PC-3 (cell line): ENCODE measurements around the gene FPR1. TPM values are rescaled to one million over a fixed set of nuclear protein-coding genes. Genes with fewer than 3 reads are reported as not detected.

Experiments used
- ATAC-seq: fragments of 200-7000 bp; cut with Tn5 transposase; 2 replicates; pipeline ENCODE4 v1.9.1; 2020; ENCODE audit warnings: mild to moderate bottlenecking, moderate library complexity
- BruUV-seq: library from RNA; stranded (reverse); fragments of 400-500 nt; replicated peaks from 2 replicates; lab custom pipeline; 2021; lab: Mats Ljungman, UMichigan
- CTCF ChIA-PET: fragments of 300-600 bp; sonication (Branson Sonifier 250); formaldehyde crosslinking; loops from one replicate; lab custom pipeline; 2022; ENCODE audit warnings: antibody characterized with exemption; lab: Charles Lee
- POLR2A ChIA-PET: fragments of 300-600 bp; sonication (Branson Sonifier 250); formaldehyde crosslinking; loops from one replicate; lab custom pipeline; 2022; ENCODE audit warnings: antibody characterized with exemption; ENCODE audit not compliant: unreplicated experiment; lab: Charles Lee
- DNase-seq: peaks from one replicate; pipeline ENCODE4 v3.0.0-alpha.2; 2015
- H2AFZ ChIP-seq: fragments of 300-600 bp; sonication (generic); 2 replicates; pipeline ENCODE4 v1.6.0; 2016; ENCODE audit warnings: antibody characterized with exemption, low read length
- H3F3A ChIP-seq: fragments of 300-600 bp; sonication (generic); one replicate; pipeline ENCODE4 v1.6.0; 2017; ENCODE audit warnings: antibody characterized with exemption, low read length, control low read depth, mild to moderate bottlenecking; ENCODE audit not compliant: unreplicated experiment
- H3K27ac ChIP-seq: fragments of 300-600 bp; sonication (generic); 2 replicates; pipeline ENCODE4 v1.5.1; 2016; ENCODE audit warnings: mild to moderate bottlenecking, low read length
- H3K27me3 ChIP-seq: fragments of 300-600 bp; sonication (generic); 2 replicates; pipeline ENCODE4 v1.6.1; 2016; ENCODE audit warnings: low read length, mixed read lengths
- H3K36me3 ChIP-seq: fragments of 300-600 bp; sonication (generic); 2 replicates; pipeline ENCODE4 v1.6.1; 2016; ENCODE audit warnings: low read depth, mixed run types, low read length, mixed read lengths
- H3K4me1 ChIP-seq: fragments of 300-600 bp; sonication (generic); 2 replicates; pipeline ENCODE4 v1.5.1; 2016; ENCODE audit warnings: low read length; ENCODE audit not compliant: insufficient read depth
- H3K4me2 ChIP-seq: fragments of 300-600 bp; sonication (generic); 2 replicates; pipeline ENCODE4 v1.6.0; 2016; ENCODE audit warnings: low read length
- H3K4me3 ChIP-seq: fragments of 300-600 bp; sonication (generic); 2 replicates; pipeline ENCODE4 v1.5.1; 2016; ENCODE audit warnings: mild to moderate bottlenecking, low read length, mixed read lengths
- H3K79me2 ChIP-seq: fragments of 300-600 bp; sonication (generic); 2 replicates; pipeline ENCODE4 v1.6.1; 2017; ENCODE audit warnings: low read length, mixed read lengths
- H3K9ac ChIP-seq: fragments of 300-600 bp; sonication (generic); 2 replicates; pipeline ENCODE4 v1.6.0; 2016; ENCODE audit warnings: mild to moderate bottlenecking, low read length
- H3K9me2 ChIP-seq: fragments of 300-600 bp; sonication (generic); replicated peaks from 2 replicates; pipeline ENCODE4 v1.6.1; 2016; ENCODE audit warnings: mixed run types, low read length, mixed read lengths
- H3K9me3 ChIP-seq: fragments of 300-600 bp; sonication (generic); 2 replicates; pipeline ENCODE4 v1.6.1; 2016; ENCODE audit warnings: low read length, mixed read lengths
- H4K20me1 ChIP-seq: fragments of 300-600 bp; sonication (generic); 2 replicates; pipeline ENCODE4 v1.6.1; 2016; ENCODE audit warnings: low read length, mixed read lengths
- EZH2 ChIP-seq: fragments of 300-600 bp; sonication (generic); IDR thresholded peaks from one replicate; pipeline ENCODE4 v1.6.1; 2017; ENCODE audit warnings: antibody characterized with exemption, mild to moderate bottlenecking, low read length; ENCODE audit not compliant: unreplicated experiment
- EZH2phosphoT487 ChIP-seq: fragments of 300-600 bp; sonication (generic); IDR thresholded peaks from 2 replicates; pipeline ENCODE4 v1.6.1; 2018; ENCODE audit warnings: mild to moderate bottlenecking, antibody characterized with exemption, low read length, borderline replicate concordance
- intact Hi-C: fragments of 100-400 bp; cut with micrococcal nuclease; formaldehyde crosslinking; loops from 2 replicates; pipeline ENCODE4 v1.9.0; 2023
- total RNA-seq: library from RNA; depleted of rRNA; stranded (reverse); fragments of >200 nt; gene quantifications from 2 replicates; pipeline ENCODE4 v1.2.3, GENCODE V29; 2014; rRNA removed
- TF ChIP-seq, protein P1 (sequence below): fragments of 300-600 bp; sonication (generic); conservative IDR thresholded peaks from 2 replicates; pipeline ENCODE4 v1.5.1; 2017; ENCODE audit warnings: antibody characterized with exemption, low read depth, mild to moderate bottlenecking, low read length

The FPR1 gene
- total RNA-seq, 1 experiment from 2014 or later, result 0.55 TPM

DNA sequence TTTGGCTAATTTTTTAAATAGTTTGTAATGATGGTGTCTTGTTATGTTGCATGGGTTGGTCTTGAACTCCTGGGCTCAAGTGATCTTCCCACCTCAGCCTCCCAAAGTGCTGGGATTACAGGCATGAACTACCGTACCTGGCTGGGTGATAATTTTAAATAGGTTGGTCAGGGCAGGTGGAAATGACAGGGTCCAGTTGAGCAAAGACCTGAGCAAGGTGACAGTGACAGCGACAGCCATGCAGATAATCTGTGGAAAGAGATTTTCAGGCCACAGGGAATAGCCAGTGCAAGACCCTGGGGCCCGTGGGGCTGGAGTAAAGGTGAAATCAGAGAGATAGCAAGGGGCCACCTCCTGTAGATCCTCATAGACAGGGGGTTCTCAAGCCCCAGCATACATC lies 55.1 kb downstream of the FPR1 start:
- H3K79me2 ChIP-seq, result peaks cover 45% of the 10 kb centered on the region
- H3K27ac ChIP-seq, result no peak overlapping the region
- H3K9ac ChIP-seq, result no peak overlapping the region
- ChIA-PET CTCF (no interaction called here), POLR2A (no interaction called here)
- peaks cover 72% of the 10 kb centered on the region for H3K36me3 ChIP-seq
- intact Hi-C loops, result no loop called here
- H3K4me1 ChIP-seq, result peaks cover 6% of the 10 kb centered on the region; the same call in 1 of the 2 replicates
- H3K27me3 ChIP-seq, result no peaks in the 10 kb centered on the region
- DNase-seq (no peak), ATAC-seq (no peak)
- H3K9me2 ChIP-seq, result no peaks in the 10 kb centered on the region
- H2AFZ ChIP-seq, result no peak overlapping the region
- H3F3A ChIP-seq, result no peaks in the 10 kb centered on the region
- TF ChIP-seq, protein P1, sequence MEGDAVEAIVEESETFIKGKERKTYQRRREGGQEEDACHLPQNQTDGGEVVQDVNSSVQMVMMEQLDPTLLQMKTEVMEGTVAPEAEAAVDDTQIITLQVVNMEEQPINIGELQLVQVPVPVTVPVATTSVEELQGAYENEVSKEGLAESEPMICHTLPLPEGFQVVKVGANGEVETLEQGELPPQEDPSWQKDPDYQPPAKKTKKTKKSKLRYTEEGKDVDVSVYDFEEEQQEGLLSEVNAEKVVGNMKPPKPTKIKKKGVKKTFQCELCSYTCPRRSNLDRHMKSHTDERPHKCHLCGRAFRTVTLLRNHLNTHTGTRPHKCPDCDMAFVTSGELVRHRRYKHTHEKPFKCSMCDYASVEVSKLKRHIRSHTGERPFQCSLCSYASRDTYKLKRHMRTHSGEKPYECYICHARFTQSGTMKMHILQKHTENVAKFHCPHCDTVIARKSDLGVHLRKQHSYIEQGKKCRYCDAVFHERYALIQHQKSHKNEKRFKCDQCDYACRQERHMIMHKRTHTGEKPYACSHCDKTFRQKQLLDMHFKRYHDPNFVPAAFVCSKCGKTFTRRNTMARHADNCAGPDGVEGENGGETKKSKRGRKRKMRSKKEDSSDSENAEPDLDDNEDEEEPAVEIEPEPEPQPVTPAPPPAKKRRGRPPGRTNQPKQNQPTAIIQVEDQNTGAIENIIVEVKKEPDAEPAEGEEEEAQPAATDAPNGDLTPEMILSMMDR, result no peak
- TF ChIP-seq EZH2phosphoT487 (no peak), EZH2 (no peak)
- no TSS peak for BruUV-seq
- H3K4me2 ChIP-seq, result no peak overlapping the region
- no peaks in the 10 kb centered on the region for H3K9me3 ChIP-seq
- peaks cover 27% of the 10 kb centered on the region for H4K20me1 ChIP-seq
- H3K4me3 ChIP-seq, result no peak overlapping the region

Other genes starting within 250 kb of the FPR1 start
- not detected in 2 replicates for gene SIGLEC6, start 220.2 kb downstream of the FPR1 start, total RNA-seq
- 7.5 and 8.5 TPM in 2 replicates for gene ZNF175, start 180.6 kb downstream of the FPR1 start, total RNA-seq
- not detected in 2 replicates for gene SIGLEC5, start 121.5 kb downstream of the FPR1 start, total RNA-seq
- not detected in 2 replicates for gene SIGLEC14, start 105.1 kb downstream of the FPR1 start, total RNA-seq
- 10.1 and 12.2 TPM in 2 replicates for gene SPACA6, start 58.5 kb downstream of the FPR1 start, total RNA-seq
- not detected in 2 replicates for gene HAS1, start 27.9 kb downstream of the FPR1 start, total RNA-seq
- gene FPR2, start 9.3 kb upstream of the FPR1 start, total RNA-seq, result not detected in 2 replicates
- 0.17 and 0.26 TPM in 2 replicates for gene FPR3, start 43.3 kb upstream of the FPR1 start, total RNA-seq
- 6.2 and 7.2 TPM in 2 replicates for gene ZNF577, start 136.1 kb upstream of the FPR1 start, total RNA-seq
- gene ZNF649, start 153.1 kb upstream of the FPR1 start, total RNA-seq, result 4.7 and 9.7 TPM in 2 replicates
- 3.1 and 4.3 TPM in 2 replicates for gene ZNF613, start 175.6 kb upstream of the FPR1 start, total RNA-seq
- 5.2 and 6.2 TPM in 2 replicates for gene ZNF350, start 235.0 kb upstream of the FPR1 start, total RNA-seq